CD4-positive, alpha-beta T cell treated with Interleukin-4 for 1 hour (primary cell): Measurements from ENCODE around the gene PDLIM1.

Experiments used
- DNase-seq, 2 donors: peaks; one replicate each; pipeline ENCODE4 v3.0.0-alpha.2; 2020 to 2022

PDLIM1 gene

GRCh38 chr10:95196046-95196445 is 94.8 kb downstream of the PDLIM1 start:
- no peak for DNase-seq

GRCh38 chr10:95193944-95194343 is 96.9 kb downstream of the PDLIM1 start, which contains the start of gene ACSM6:
Gene ACSM6, plus strand, starts transcription at chr10:95194238. Its CDS starts 248 bp downstream, at chr10:95194486.
- DNase-seq: no peak

DNA sequence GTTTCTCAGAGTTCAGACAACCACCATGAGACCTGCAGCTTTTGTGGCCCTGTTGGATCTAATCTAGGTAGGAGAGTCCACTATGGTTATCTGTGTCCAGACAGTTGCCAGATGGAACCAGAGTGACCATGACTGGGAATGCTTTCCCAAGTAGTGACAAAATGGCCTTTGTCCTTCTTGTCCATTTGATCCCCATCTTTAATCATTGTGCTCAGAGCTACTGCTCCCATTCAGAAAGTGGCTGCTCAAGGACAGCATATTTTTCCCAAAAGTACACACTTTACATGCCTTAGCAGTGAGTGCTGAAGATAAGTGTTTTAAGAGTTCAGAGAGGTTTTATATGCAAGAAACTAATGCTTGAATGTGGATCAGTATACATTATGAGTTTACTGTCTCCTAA is 102.2 kb downstream of the PDLIM1 start:
- DNase-seq: no peak

GRCh38 chr10:95187617-95188016 is 103.2 kb downstream of the PDLIM1 start:
- no peak for DNase-seq
